Lower lobe of right lung (tissue), 2 donors: Measurements from ENCODE around the gene UBXN11. TPM values are rescaled to one million over a fixed set of nuclear protein-coding genes. Genes with fewer than 3 reads are reported as not detected.
A peak's percentile ranks its signal among the peaks of the same experiment; 100 is the strongest.

Source experiments
- ATAC-seq, 2 donors: fragments of 200-7000 bp; cut with Tn5 transposase; one replicate each; pipeline ENCODE4 v1.9.1; 2020 to 2022; ENCODE audit warnings: mild to moderate bottlenecking in 2 of 2, moderate library complexity in 2 of 2
- DNase-seq: peaks from one replicate; pipeline ENCODE4 v3.0.0-alpha.2; 2020
- H3K27ac ChIP-seq: fragments of 200-600 bp; one replicate; pipeline ENCODE4 v1.8.0; 2022
- H3K27me3 ChIP-seq: fragments of 200-600 bp; one replicate; pipeline ENCODE4 v1.8.0; 2022; ENCODE audit warnings: low read depth
- H3K36me3 ChIP-seq: fragments of 200-600 bp; one replicate; pipeline ENCODE4 v1.8.0; 2022; ENCODE audit warnings: mild to moderate bottlenecking
- H3K4me1 ChIP-seq: fragments of 200-600 bp; one replicate; pipeline ENCODE4 v1.8.0; 2022
- H3K4me3 ChIP-seq: fragments of 200-600 bp; one replicate; pipeline ENCODE4 v1.8.0; 2022; ENCODE audit warnings: mild to moderate bottlenecking
- H3K9me3 ChIP-seq: fragments of 200-600 bp; one replicate; pipeline ENCODE4 v1.8.0; 2022
- intact Hi-C: fragments of 100-400 bp; cut with DNase I; formaldehyde crosslinking; loops from one replicate; pipeline ENCODE4 v1.11.0; 2022
- total RNA-seq: library from RNA; stranded (reverse); fragmentation: NEBNext Ultra II Directional; extraction: Animal tissue kit (Norgen Biotek cat#: 25700); gene quantifications from one replicate; pipeline ENCODE4 v1.2.1, GENCODE V29; 2021
- TF ChIP-seq, protein P1 (sequence below): fragments of 200-600 bp; IDR thresholded peaks from one replicate; pipeline ENCODE4 v1.8.0; 2022; ENCODE audit warnings: antibody characterized with exemption, mild to moderate bottlenecking
- donor health status: DM: no; HTN: yes; CAD: no; lungs with severe emphysema.

Gene UBXN11
- total RNA-seq, 1 donor from 2014 or later, result 65.1 TPM

DNA sequence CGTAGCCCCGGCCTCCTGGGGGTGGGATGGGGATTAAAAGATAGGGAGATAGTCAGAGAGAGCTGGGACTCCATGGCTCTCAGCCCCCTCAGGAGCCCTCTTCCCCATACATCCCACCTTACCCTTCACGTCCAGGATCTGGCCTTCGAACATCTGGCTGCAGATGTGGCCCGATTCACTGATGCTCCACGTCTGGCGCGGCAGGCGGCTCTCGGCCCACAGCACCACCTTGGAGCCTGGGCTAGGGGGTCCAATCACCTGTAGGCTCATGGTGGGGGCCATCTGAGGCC is 15.6 kb upstream of the UBXN11 start:
- Histone ChIP-seq H3K27me3 (no peaks in the 10 kb centered on the region), H3K4me1 (peaks cover 12% of the 10 kb centered on the region), H3K9me3 (no peaks in the 10 kb centered on the region), H3K4me3 (no peak overlapping the region), H3K36me3 (peaks cover 18% of the 10 kb centered on the region), H3K27ac (no peak overlapping the region)
- ATAC-seq (no peak), DNase-seq (no peak)
- TF ChIP-seq, protein P1, sequence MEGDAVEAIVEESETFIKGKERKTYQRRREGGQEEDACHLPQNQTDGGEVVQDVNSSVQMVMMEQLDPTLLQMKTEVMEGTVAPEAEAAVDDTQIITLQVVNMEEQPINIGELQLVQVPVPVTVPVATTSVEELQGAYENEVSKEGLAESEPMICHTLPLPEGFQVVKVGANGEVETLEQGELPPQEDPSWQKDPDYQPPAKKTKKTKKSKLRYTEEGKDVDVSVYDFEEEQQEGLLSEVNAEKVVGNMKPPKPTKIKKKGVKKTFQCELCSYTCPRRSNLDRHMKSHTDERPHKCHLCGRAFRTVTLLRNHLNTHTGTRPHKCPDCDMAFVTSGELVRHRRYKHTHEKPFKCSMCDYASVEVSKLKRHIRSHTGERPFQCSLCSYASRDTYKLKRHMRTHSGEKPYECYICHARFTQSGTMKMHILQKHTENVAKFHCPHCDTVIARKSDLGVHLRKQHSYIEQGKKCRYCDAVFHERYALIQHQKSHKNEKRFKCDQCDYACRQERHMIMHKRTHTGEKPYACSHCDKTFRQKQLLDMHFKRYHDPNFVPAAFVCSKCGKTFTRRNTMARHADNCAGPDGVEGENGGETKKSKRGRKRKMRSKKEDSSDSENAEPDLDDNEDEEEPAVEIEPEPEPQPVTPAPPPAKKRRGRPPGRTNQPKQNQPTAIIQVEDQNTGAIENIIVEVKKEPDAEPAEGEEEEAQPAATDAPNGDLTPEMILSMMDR, result no peak
- intact Hi-C loops, result no loop called here

DNA sequence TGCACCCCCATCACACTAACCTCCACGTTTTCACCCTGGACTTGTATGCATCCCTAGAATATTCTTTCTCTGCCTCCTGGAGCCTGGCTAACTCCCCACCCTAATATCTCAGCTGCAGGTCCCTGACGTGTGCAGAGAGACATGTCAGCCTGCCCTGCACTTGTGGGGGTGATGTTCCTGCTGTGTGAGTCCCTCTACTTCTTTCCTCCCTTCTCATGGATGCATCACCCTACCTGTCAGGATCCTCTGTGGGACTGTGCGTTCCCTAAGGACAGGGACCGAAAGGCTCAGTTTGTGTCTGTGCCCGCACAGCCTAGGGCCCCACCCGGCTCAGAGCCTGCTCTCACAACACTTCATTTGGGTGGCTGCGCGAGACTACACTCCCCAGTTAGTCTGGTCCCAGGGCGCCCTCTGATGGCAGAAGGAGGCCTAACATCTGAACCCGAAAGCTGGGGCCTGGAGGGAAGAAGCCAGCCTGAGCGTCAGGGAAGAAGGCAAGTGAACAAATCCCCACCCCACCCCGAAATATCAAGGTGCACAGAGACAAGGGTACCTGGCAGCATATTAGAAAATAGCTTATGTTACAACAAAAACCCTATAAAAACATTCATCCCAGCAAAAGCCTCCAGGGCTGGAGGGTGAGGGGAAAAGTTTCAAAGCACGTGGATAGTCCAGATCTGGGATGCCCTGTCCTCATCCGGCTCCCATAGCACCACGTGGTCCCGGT is 15.0 kb upstream of the UBXN11 start:
- peak overlapping the region; percentile 9 for H3K4me3 ChIP-seq
- DNase-seq (peak; percentile 93), ATAC-seq (peak; percentile 86 to 92)
- no peaks in the 10 kb centered on the region for H3K27me3 ChIP-seq
- peaks cover 18% of the 10 kb centered on the region for H3K36me3 ChIP-seq
- peaks cover 16% of the 10 kb centered on the region for H3K4me1 ChIP-seq
- peak overlapping the region; percentile 21 for H3K27ac ChIP-seq
- intact Hi-C loops, result no loop called here
- H3K9me3 ChIP-seq, result no peaks in the 10 kb centered on the region
- TF ChIP-seq, protein P1, result peak; percentile 91

DNA sequence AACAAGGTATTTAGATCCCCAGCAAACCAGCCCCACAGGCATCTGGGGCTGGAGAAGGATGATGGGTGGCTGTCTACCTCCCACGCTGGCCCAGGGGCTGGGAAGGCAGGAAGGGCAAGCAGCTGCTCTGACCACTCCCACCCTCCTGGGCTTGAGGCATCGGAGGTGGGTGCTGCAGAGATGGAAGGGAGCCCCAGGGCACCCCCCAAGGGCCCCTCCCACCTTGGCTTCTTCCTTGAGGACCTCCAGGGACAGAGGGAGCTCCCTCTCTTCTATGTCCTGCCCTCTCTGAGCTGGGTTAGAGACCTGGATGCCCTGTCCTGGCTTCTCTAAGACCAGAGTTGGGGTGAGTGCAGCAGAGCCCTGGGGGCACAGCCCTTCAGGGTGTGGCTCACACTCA is 14.5 kb upstream of the UBXN11 start:
- Histone ChIP-seq H3K27me3 (no peaks in the 10 kb centered on the region), H3K9me3 (no peaks in the 10 kb centered on the region), H3K27ac (peak overlapping the region; percentile 21), H3K4me3 (peak overlapping the region; percentile 9), H3K4me1 (peaks cover 20% of the 10 kb centered on the region), H3K36me3 (peaks cover 18% of the 10 kb centered on the region)
- ATAC-seq (peak in 1 of 2 donors; percentile 3), DNase-seq (no peak)
- intact Hi-C loops, result no loop called here
- TF ChIP-seq, protein P1, result no peak

DNA sequence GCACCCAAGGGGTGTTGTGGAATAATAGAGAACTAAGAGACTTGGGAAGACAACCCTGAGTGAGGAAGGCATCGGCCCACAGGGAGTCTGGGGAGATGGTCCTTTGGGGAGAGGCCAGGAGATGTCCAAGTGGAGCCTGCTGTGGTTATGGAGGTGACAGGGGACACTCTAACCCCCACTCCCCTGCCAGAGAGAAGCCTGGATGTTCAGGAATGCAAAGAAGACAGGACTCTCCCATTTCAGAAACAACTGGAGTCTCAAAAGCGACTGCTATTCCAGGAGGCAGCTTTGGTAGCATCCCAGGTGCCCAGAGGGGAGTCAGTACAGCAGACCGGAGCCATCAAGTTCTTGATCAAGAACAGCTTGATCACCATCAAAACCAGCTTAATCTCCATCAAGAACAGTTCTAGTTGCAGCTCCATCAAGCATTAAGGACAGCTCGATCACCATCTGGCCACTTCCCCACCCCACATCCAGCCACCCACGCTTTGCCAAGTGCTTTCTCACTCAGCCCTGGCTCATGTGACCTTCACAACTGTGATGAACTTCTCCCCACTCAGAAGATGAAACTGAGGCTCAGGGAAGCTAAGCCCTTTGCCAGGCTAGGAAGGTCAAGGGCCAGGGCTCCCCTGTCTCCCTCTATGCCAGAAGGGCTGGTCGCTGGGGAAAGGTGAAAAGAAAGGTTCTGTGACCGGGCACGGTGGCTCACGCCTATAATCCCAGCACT is 12.1 kb upstream of the UBXN11 start:
- TF ChIP-seq, protein P1, result no peak
- no peaks in the 10 kb centered on the region for H3K27me3 ChIP-seq
- peak; percentile 72 for DNase-seq
- H3K9me3 ChIP-seq, result no peaks in the 10 kb centered on the region
- H3K4me3 ChIP-seq, result peak overlapping the region; percentile 58
- intact Hi-C loops, result no loop called here
- H3K36me3 ChIP-seq, result peaks cover 11% of the 10 kb centered on the region
- ATAC-seq, result peak; percentile 40 to 59
- peaks cover 41% of the 10 kb centered on the region for H3K4me1 ChIP-seq
- peak overlapping the region; percentile 71 for H3K27ac ChIP-seq

DNA sequence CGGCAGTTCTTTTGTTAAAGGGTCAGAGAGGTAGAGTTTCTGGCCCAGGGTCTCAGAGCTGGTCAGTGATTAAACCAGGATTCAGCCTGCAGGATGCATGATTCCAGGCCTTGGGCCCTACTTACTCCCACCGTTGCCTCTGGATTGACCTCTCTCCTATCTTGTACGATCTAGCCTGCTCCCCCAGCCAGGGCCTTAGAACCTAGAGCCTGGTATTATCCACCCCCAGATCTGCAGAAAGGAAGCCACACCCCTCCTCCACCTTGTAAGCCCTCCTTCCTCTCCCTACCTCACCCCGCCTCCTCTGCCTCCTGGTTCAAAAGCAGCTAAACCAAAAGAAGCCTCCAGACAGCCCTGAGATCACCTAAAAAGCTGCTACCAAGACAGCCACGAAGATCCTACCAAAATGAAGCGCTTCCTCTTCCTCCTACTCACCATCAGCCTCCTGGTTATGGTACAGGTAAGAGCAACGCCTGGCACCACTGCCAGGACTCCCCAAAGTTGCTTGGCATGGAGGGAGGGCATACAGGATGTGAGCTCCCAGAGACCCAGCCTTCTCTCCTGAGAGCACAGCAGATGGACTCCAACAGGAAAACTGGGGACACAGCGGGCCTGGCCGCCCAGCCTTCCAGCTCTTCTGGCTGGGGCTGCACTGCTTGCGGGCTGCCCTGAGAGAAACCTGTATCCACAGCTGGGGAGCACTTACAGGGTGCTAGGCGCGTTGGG is 11.3 kb upstream of the UBXN11 start, which contains the start of gene CD52:
Gene CD52, plus strand, starts transcription at position 347 of the 726 bp plus-strand sequence. Its CDS starts 60 bp downstream, at position 407.
- DNase-seq (no peak), ATAC-seq (peak; percentile 27 to 29)
- Histone ChIP-seq H3K9me3 (no peaks in the 10 kb centered on the region), H3K36me3 (peaks cover 8% of the 10 kb centered on the region), H3K4me1 (peaks cover 41% of the 10 kb centered on the region), H3K27me3 (no peaks in the 10 kb centered on the region), H3K4me3 (peak within 1 kb of the TSS; percentile 58), H3K27ac (peak within 1 kb of the TSS; percentile 71)
- intact Hi-C loops, result no loop called here
- TF ChIP-seq, protein P1, result no peak
